Hepatocyte (in vitro differentiated cells): Measurements from ENCODE around the gene PLCL2. TPM values are rescaled to one million over a fixed set of nuclear protein-coding genes. Genes with fewer than 3 reads are reported as not detected.

ENCODE experiments used
- DNase-seq: peaks from one replicate; pipeline ENCODE4 v3.0.0-alpha.2; 2016; ENCODE audit warnings: low spot score
- H2AFZ ChIP-seq: fragments of 200-600 bp; sonication (generic); 2 replicates; pipeline ENCODE4 v1.6.0; 2016; ENCODE audit warnings: antibody characterized with exemption, mild to moderate bottlenecking
- H3K27ac ChIP-seq: fragments of 200-600 bp; sonication (generic); 2 replicates; pipeline ENCODE4 v1.5.1; 2016; ENCODE audit warnings: mild to moderate bottlenecking
- H3K27me3 ChIP-seq: fragments of 200-600 bp; sonication (generic); 2 replicates; pipeline ENCODE4 v1.6.1; 2016
- H3K36me3 ChIP-seq: fragments of 200-600 bp; sonication (generic); replicated peaks from 2 replicates; pipeline ENCODE4 v1.5.1; 2016; ENCODE audit warnings: low read depth; ENCODE audit not compliant: insufficient read depth
- H3K4me1 ChIP-seq: fragments of 200-600 bp; sonication (generic); 2 replicates; pipeline ENCODE4 v1.5.1; 2016; ENCODE audit warnings: mild to moderate bottlenecking, moderate library complexity; ENCODE audit not compliant: insufficient read depth
- H3K4me2 ChIP-seq: fragments of 200-600 bp; sonication (generic); 2 replicates; pipeline ENCODE4 v1.6.0; 2016
- H3K4me3 ChIP-seq: fragments of 200-600 bp; sonication (generic); 2 replicates; pipeline ENCODE4 v1.5.1; 2016; ENCODE audit warnings: mild to moderate bottlenecking
- H3K79me2 ChIP-seq: fragments of 200-600 bp; sonication (generic); 2 replicates; pipeline ENCODE4 v1.6.0; 2017; ENCODE audit warnings: mild to moderate bottlenecking
- H3K9me2 ChIP-seq: fragments of 200-600 bp; sonication (generic); replicated peaks from 2 replicates; pipeline ENCODE4 v1.6.0; 2017; ENCODE audit warnings: mild to moderate bottlenecking; ENCODE audit not compliant: insufficient read depth
- H3K9me3 ChIP-seq: fragments of 200-600 bp; sonication (generic); 2 replicates; pipeline ENCODE4 v1.5.1; 2016; ENCODE audit warnings: low read depth, mild to moderate bottlenecking
- H4K20me1 ChIP-seq: fragments of 200-600 bp; sonication (generic); 2 replicates; pipeline ENCODE4 v1.6.0; 2016; ENCODE audit warnings: mild to moderate bottlenecking; ENCODE audit not compliant: insufficient read depth, poor library complexity, severe bottlenecking
- CTCF ChIP-seq: fragments of 200-600 bp; sonication (generic); IDR thresholded peaks from 2 replicates; pipeline ENCODE4 v1.5.1; 2016; ENCODE audit warnings: antibody characterized with exemption, mild to moderate bottlenecking; ENCODE audit not compliant: poor library complexity
- EZH2 ChIP-seq: fragments of 200-600 bp; sonication (generic); IDR thresholded peaks from 2 replicates; pipeline ENCODE4 v1.6.1; 2016; ENCODE audit warnings: antibody characterized with exemption, mild to moderate bottlenecking, borderline replicate concordance
- EZH2phosphoT487 ChIP-seq: fragments of 200-600 bp; sonication (generic); IDR thresholded peaks from one replicate; pipeline ENCODE4 v1.6.1; 2018; ENCODE audit warnings: antibody characterized with exemption, mild to moderate bottlenecking, low read depth, moderate library complexity; ENCODE audit not compliant: unreplicated experiment, severe bottlenecking
- WGBS: methylation state at CpG from one replicate; pipeline ENCODE4 v1.1.6; 2016; ENCODE audit warnings: low lambda C conversion rate; ENCODE audit errors: missing lambda C conversion rate; 5-methylcytosine and 5-hydroxymethylcytosine counted together
- polyA plus RNA-seq: library from polyadenylated mRNA; unstranded; fragments of >200 nt; fragmentation: Nextera tagmentation; extraction: Ambion mirVana; gene quantifications from 2 replicates; pipeline ENCODE4 v1.2.1, GENCODE V29; 2016
- total RNA-seq: library from RNA; depleted of rRNA; stranded (reverse); fragments of >200 nt; gene quantifications from 2 replicates; pipeline ENCODE4 v1.2.3, GENCODE V29; 2014

The PLCL2 gene
- total and polyA plus RNA-seq, 2 experiments from 2014 or later: 3.2 to 14.2 TPM

- Histone ChIP-seq H3K9me3 (no peaks in the 10 kb centered on the region), H3K27me3 (no peaks in the 10 kb centered on the region)
Measured at GRCh38 chr3:16898595-16899395, 14.0 kb downstream of the PLCL2 start.

GRCh38 chr3:16899919-16900318 lies 15.2 kb downstream of the PLCL2 start:
- no peak for DNase-seq
- 33% methylated on average over 1 of the region's 1 CpG for WGBS
- H2AFZ ChIP-seq: no peak overlapping the region
- H3K4me1 ChIP-seq: peaks cover 20% of the 10 kb centered on the region
- no peak overlapping the region for H3K4me3 ChIP-seq
- H3K9me2 ChIP-seq: no peaks in the 10 kb centered on the region
- H3K27ac ChIP-seq: no peak overlapping the region
- no peaks in the 10 kb centered on the region for H3K9me3 ChIP-seq
- H3K36me3 ChIP-seq: no peaks in the 10 kb centered on the region
- H3K79me2 ChIP-seq: peaks cover 55% of the 10 kb centered on the region
- TF ChIP-seq CTCF (no peak), EZH2 (no peak), EZH2phosphoT487 (no peak)
- H3K4me2 ChIP-seq: no peak overlapping the region
- no peaks in the 10 kb centered on the region for H3K27me3 ChIP-seq
- H4K20me1 ChIP-seq: no peaks in the 10 kb centered on the region

More at GRCh38 chr3:16898595-16899395, 14.0 kb downstream of the PLCL2 start:
- Histone ChIP-seq H3K4me1 (peaks cover 20% of the 10 kb centered on the region), H3K79me2 (peaks cover 60% of the 10 kb centered on the region), H4K20me1 (no peaks in the 10 kb centered on the region), H3K9me2 (no peaks in the 10 kb centered on the region), H3K4me2 (no peak overlapping the region), H2AFZ (no peak overlapping the region), H3K4me3 (no peak overlapping the region), H3K36me3 (no peaks in the 10 kb centered on the region), H3K27ac (peak overlapping the region; percentile 63)
- DNase-seq: no peak
- WGBS: 93% methylated on average over 7 of the region's 7 CpGs
- no peak for TF ChIP-seq EZH2phosphoT487
- no peak for TF ChIP-seq EZH2
- no peak for TF ChIP-seq CTCF

- no peak overlapping the region for H3K4me2 ChIP-seq
- no peak overlapping the region for H2AFZ ChIP-seq
- H3K4me1 ChIP-seq: peaks cover 20% of the 10 kb centered on the region
- H3K9me2 ChIP-seq: no peaks in the 10 kb centered on the region
- H3K4me3 ChIP-seq: no peak overlapping the region
- DNase-seq: no peak
- H3K27ac ChIP-seq: no peak overlapping the region
- H4K20me1 ChIP-seq: no peaks in the 10 kb centered on the region
- 86% methylated on average over 4 of the region's 4 CpGs for WGBS
- H3K79me2 ChIP-seq: peaks cover 45% of the 10 kb centered on the region
- no peaks in the 10 kb centered on the region for H3K9me3 ChIP-seq
- TF ChIP-seq CTCF: no peak
- TF ChIP-seq EZH2phosphoT487: no peak
- no peak for TF ChIP-seq EZH2
- H3K27me3 ChIP-seq: no peaks in the 10 kb centered on the region
- no peaks in the 10 kb centered on the region for H3K36me3 ChIP-seq
Measured at GRCh38 chr3:16900779-16901440, 16.2 kb downstream of the PLCL2 start.
